WTC11 (cell line): ENCODE results near the gene CARHSP1. TPM values are rescaled to one million over a fixed set of nuclear protein-coding genes. Genes with fewer than 3 reads are reported as not detected.

Experiments used
- ATAC-seq: fragments of 200-7000 bp; cut with Tn5 transposase; 2 replicates; pipeline ENCODE4 v1.10.0; 2021; ENCODE audit warnings: mild to moderate bottlenecking, moderate library complexity
- CTCF ChIA-PET: fragments of 300-600 bp; sonication (Branson Sonifier 250); formaldehyde crosslinking; loops from one replicate; lab custom pipeline; 2021; ENCODE audit warnings: antibody characterized with exemption; lab: Charles Lee
- POLR2A ChIA-PET: fragments of 350-600 bp; sonication (Branson Sonifier 250); formaldehyde crosslinking; loops from one replicate; lab custom pipeline; 2021; ENCODE audit warnings: antibody characterized with exemption; lab: Charles Lee
- DNase-seq: peaks from one replicate; pipeline ENCODE4 v3.0.0; 2021; ENCODE audit warnings: low spot score
- H3K27ac Mint-ChIP-seq: 2 replicates; pipeline ENCODE4 v1.8.0; 2021; ENCODE audit warnings: mixed read lengths
- H3K27me3 Mint-ChIP-seq: 2 replicates; pipeline ENCODE4 v1.8.0; 2021; ENCODE audit warnings: low read depth, mild to moderate bottlenecking, moderate library complexity, mixed read lengths
- H3K36me3 Mint-ChIP-seq: 2 replicates; pipeline ENCODE4 v1.8.0; 2021; ENCODE audit warnings: mixed read lengths
- H3K4me1 Mint-ChIP-seq: 2 replicates; pipeline ENCODE4 v1.8.0; 2022; ENCODE audit warnings: mixed read lengths
- H3K4me3 Mint-ChIP-seq: 2 replicates; pipeline ENCODE4 v1.8.0; 2021; ENCODE audit warnings: mild to moderate bottlenecking, moderate library complexity, mixed read lengths
- H3K9me3 Mint-ChIP-seq: 2 replicates; pipeline ENCODE4 v1.8.0; 2021; ENCODE audit warnings: mixed read lengths
- CREB1 ChIP-seq: sonication (generic); formaldehyde crosslinking; IDR thresholded peaks from 2 replicates; pipeline ENCODE4 v1.8.0; 2023; ENCODE audit warnings: mild to moderate bottlenecking, missing genetic modification reagents
- FOXK1 ChIP-seq: sonication (generic); formaldehyde crosslinking; IDR thresholded peaks from 2 replicates; pipeline ENCODE4 v1.8.0; 2022; ENCODE audit warnings: mild to moderate bottlenecking, moderate library complexity, missing genetic modification reagents
- IRF2 ChIP-seq: sonication (generic); formaldehyde crosslinking; IDR thresholded peaks from 2 replicates; pipeline ENCODE4 v1.8.0; 2022; ENCODE audit warnings: low read depth, missing genetic modification reagents, borderline replicate concordance
- JAZF1 ChIP-seq: fragments of 250-450 bp; sonication (Bioruptor Pico); IDR thresholded peaks from 2 replicates; pipeline ENCODE4 v1.9.0; 2021; ENCODE audit warnings: moderate library complexity, mild to moderate bottlenecking, inconsistent platforms
- NFATC4 ChIP-seq: fragments of 250-450 bp; sonication (Bioruptor Pico); IDR thresholded peaks from 2 replicates; pipeline ENCODE4 v1.9.0; 2021; ENCODE audit warnings: mild to moderate bottlenecking
- NR2C2 ChIP-seq: sonication (generic); formaldehyde crosslinking; IDR thresholded peaks from 2 replicates; pipeline ENCODE4 v1.8.0; 2022; ENCODE audit warnings: mild to moderate bottlenecking, missing genetic modification reagents
- TEAD1 ChIP-seq: sonication (generic); formaldehyde crosslinking; IDR thresholded peaks from 2 replicates; pipeline ENCODE4 v1.8.0; 2022; ENCODE audit warnings: mild to moderate bottlenecking, missing genetic modification reagents
- TP53 ChIP-seq: sonication (generic); formaldehyde crosslinking; IDR thresholded peaks from 2 replicates; pipeline ENCODE4 v1.8.1; 2023; ENCODE audit warnings: mild to moderate bottlenecking, missing genetic modification reagents
- ZNF138 ChIP-seq: sonication (generic); formaldehyde crosslinking; conservative IDR thresholded peaks from 2 replicates; pipeline ENCODE4 v1.8.1; 2022; ENCODE audit warnings: mild to moderate bottlenecking, moderate library complexity, missing genetic modification reagents
- ZNF232 ChIP-seq: sonication (generic); formaldehyde crosslinking; IDR thresholded peaks from 2 replicates; pipeline ENCODE4 v1.8.0; 2022; ENCODE audit warnings: mild to moderate bottlenecking, missing genetic modification reagents
- ZNF396 ChIP-seq: fragments of 250-450 bp; sonication (Bioruptor Pico); IDR thresholded peaks from 2 replicates; pipeline ENCODE4 v1.8.0; 2021; ENCODE audit warnings: mild to moderate bottlenecking, moderate library complexity, borderline replicate concordance
- total RNA-seq: library from RNA; stranded (reverse); gene quantifications from 3 replicates; pipeline ENCODE4 v1.2.3, GENCODE V29; 2021
- TF ChIP-seq, protein P1 (sequence below): sonication (generic); formaldehyde crosslinking; IDR thresholded peaks from 2 replicates; pipeline ENCODE4 v1.8.1; 2023; ENCODE audit warnings: mild to moderate bottlenecking, missing genetic modification reagents
- TF ChIP-seq, protein P2 (sequence below): sonication (generic); formaldehyde crosslinking; IDR thresholded peaks from 2 replicates; pipeline ENCODE4 v1.8.1; 2022; ENCODE audit warnings: low read depth, missing genetic modification reagents, borderline replicate concordance
- TF ChIP-seq, protein P3 (sequence below): fragments of 250-450 bp; sonication (Bioruptor Pico); IDR thresholded peaks from 2 replicates; pipeline ENCODE4 v1.9.0; 2021; ENCODE audit warnings: mild to moderate bottlenecking
- TF ChIP-seq, protein P4 (sequence below): sonication (generic); formaldehyde crosslinking; IDR thresholded peaks from 2 replicates; pipeline ENCODE4 v1.8.1; 2023; ENCODE audit warnings: mild to moderate bottlenecking, missing genetic modification reagents, moderate library complexity
- TF ChIP-seq, protein P5 (sequence below): sonication (generic); formaldehyde crosslinking; IDR thresholded peaks from 2 replicates; pipeline ENCODE4 v1.8.1; 2023; ENCODE audit warnings: mild to moderate bottlenecking, missing genetic modification reagents
- TF ChIP-seq, protein P6 (sequence below): sonication (generic); formaldehyde crosslinking; IDR thresholded peaks from 2 replicates; pipeline ENCODE4 v1.8.0; 2023; ENCODE audit warnings: missing genetic modification reagents
- TF ChIP-seq, protein P7 (sequence below): sonication (generic); formaldehyde crosslinking; IDR thresholded peaks from 2 replicates; pipeline ENCODE4 v1.8.0; 2022; ENCODE audit warnings: mild to moderate bottlenecking, missing genetic modification reagents
- TF ChIP-seq, protein P8 (sequence below): sonication (generic); formaldehyde crosslinking; IDR thresholded peaks from 2 replicates; pipeline ENCODE4 v1.8.0; 2023; ENCODE audit warnings: mild to moderate bottlenecking, missing genetic modification reagents
- TF ChIP-seq, protein P9 (sequence below): sonication (generic); formaldehyde crosslinking; IDR thresholded peaks from 2 replicates; pipeline ENCODE4 v1.8.0; 2022; ENCODE audit warnings: mild to moderate bottlenecking, missing genetic modification reagents

Gene CARHSP1
- total RNA-seq, 1 experiment from 2014 or later, result 261 TPM

DNA sequence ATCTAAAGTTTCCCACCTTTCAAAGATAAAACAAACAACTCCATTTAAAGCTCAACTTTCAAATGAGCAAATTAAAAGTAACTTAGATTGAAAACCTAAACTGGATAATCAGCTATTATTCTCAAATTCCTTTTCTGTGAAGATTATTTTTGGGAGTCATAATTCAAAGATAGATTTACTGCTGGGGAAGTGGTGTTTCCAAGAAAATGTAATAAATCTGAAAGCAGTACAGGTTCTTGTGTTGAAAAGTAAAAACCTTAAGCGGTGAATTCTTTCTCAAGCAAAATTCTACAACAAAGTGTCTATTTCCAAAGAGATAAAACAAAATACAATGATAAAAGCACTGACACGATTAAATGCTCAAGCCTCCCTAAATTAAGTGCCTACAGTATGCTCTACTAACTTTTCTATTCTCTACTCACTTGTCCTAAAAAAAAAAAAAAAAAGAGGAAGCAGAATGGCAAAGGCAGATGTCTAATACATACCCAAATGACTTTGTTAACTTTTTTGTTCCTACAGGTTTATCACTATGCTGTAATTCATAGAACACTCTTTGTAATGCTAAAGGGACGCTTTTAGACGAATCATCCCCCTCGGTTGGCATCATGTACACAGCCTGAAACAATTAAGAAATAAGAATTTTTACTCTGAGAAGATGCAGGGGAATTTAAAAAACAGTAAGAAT, 47.9 kb upstream of the CARHSP1 start:
- Mint-ChIP-seq H3K9me3 (no peaks in the 10 kb centered on the region), H3K36me3 (peaks cover 93% of the 10 kb centered on the region), H3K27me3 (no peaks in the 10 kb centered on the region), H3K4me1 (peaks cover 10% of the 10 kb centered on the region), H3K4me3 (no peak overlapping the region), H3K27ac (0 out of 2 replicates have a peak overlapping the region, but pooled peaks have one; percentile 33)
- ATAC-seq (no peak), DNase-seq (no peak)
- TF ChIP-seq, protein P1, sequence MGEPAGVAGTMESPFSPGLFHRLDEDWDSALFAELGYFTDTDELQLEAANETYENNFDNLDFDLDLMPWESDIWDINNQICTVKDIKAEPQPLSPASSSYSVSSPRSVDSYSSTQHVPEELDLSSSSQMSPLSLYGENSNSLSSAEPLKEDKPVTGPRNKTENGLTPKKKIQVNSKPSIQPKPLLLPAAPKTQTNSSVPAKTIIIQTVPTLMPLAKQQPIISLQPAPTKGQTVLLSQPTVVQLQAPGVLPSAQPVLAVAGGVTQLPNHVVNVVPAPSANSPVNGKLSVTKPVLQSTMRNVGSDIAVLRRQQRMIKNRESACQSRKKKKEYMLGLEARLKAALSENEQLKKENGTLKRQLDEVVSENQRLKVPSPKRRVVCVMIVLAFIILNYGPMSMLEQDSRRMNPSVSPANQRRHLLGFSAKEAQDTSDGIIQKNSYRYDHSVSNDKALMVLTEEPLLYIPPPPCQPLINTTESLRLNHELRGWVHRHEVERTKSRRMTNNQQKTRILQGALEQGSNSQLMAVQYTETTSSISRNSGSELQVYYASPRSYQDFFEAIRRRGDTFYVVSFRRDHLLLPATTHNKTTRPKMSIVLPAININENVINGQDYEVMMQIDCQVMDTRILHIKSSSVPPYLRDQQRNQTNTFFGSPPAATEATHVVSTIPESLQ (CRISPR knock-in tag), result no peak
- TF ChIP-seq, protein P2, sequence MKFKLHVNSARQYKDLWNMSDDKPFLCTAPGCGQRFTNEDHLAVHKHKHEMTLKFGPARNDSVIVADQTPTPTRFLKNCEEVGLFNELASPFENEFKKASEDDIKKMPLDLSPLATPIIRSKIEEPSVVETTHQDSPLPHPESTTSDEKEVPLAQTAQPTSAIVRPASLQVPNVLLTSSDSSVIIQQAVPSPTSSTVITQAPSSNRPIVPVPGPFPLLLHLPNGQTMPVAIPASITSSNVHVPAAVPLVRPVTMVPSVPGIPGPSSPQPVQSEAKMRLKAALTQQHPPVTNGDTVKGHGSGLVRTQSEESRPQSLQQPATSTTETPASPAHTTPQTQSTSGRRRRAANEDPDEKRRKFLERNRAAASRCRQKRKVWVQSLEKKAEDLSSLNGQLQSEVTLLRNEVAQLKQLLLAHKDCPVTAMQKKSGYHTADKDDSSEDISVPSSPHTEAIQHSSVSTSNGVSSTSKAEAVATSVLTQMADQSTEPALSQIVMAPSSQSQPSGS (CRISPR knock-in tag), result no peak
- no peak for TF ChIP-seq NFATC4 (CRISPR knock-in tag)
- no peak for TF ChIP-seq JAZF1
- TF ChIP-seq, protein P3, sequence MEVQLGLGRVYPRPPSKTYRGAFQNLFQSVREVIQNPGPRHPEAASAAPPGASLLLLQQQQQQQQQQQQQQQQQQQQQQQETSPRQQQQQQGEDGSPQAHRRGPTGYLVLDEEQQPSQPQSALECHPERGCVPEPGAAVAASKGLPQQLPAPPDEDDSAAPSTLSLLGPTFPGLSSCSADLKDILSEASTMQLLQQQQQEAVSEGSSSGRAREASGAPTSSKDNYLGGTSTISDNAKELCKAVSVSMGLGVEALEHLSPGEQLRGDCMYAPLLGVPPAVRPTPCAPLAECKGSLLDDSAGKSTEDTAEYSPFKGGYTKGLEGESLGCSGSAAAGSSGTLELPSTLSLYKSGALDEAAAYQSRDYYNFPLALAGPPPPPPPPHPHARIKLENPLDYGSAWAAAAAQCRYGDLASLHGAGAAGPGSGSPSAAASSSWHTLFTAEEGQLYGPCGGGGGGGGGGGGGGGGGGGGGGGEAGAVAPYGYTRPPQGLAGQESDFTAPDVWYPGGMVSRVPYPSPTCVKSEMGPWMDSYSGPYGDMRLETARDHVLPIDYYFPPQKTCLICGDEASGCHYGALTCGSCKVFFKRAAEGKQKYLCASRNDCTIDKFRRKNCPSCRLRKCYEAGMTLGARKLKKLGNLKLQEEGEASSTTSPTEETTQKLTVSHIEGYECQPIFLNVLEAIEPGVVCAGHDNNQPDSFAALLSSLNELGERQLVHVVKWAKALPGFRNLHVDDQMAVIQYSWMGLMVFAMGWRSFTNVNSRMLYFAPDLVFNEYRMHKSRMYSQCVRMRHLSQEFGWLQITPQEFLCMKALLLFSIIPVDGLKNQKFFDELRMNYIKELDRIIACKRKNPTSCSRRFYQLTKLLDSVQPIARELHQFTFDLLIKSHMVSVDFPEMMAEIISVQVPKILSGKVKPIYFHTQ (CRISPR knock-in tag), result no peak
- TF ChIP-seq, protein P4, sequence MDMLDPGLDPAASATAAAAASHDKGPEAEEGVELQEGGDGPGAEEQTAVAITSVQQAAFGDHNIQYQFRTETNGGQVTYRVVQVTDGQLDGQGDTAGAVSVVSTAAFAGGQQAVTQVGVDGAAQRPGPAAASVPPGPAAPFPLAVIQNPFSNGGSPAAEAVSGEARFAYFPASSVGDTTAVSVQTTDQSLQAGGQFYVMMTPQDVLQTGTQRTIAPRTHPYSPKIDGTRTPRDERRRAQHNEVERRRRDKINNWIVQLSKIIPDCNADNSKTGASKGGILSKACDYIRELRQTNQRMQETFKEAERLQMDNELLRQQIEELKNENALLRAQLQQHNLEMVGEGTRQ (CRISPR knock-in tag), result no peak
- TF ChIP-seq, protein P5, sequence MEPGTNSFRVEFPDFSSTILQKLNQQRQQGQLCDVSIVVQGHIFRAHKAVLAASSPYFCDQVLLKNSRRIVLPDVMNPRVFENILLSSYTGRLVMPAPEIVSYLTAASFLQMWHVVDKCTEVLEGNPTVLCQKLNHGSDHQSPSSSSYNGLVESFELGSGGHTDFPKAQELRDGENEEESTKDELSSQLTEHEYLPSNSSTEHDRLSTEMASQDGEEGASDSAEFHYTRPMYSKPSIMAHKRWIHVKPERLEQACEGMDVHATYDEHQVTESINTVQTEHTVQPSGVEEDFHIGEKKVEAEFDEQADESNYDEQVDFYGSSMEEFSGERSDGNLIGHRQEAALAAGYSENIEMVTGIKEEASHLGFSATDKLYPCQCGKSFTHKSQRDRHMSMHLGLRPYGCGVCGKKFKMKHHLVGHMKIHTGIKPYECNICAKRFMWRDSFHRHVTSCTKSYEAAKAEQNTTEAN (CRISPR knock-in tag), result no peak
- TF ChIP-seq CREB1, result no peak
- TF ChIP-seq ZNF232, result no peak
- TF ChIP-seq, protein P6, sequence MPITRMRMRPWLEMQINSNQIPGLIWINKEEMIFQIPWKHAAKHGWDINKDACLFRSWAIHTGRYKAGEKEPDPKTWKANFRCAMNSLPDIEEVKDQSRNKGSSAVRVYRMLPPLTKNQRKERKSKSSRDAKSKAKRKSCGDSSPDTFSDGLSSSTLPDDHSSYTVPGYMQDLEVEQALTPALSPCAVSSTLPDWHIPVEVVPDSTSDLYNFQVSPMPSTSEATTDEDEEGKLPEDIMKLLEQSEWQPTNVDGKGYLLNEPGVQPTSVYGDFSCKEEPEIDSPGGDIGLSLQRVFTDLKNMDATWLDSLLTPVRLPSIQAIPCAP (CRISPR knock-in tag), result no peak
- no peak for TF ChIP-seq TP53 (CRISPR knock-in tag)
- TF ChIP-seq NR2C2 (CRISPR knock-in tag), result no peak
- TF ChIP-seq ZNF138 (CRISPR knock-in tag), result no peak
- TF ChIP-seq TEAD1 (CRISPR knock-in tag), result no peak
- TF ChIP-seq, protein P7, sequence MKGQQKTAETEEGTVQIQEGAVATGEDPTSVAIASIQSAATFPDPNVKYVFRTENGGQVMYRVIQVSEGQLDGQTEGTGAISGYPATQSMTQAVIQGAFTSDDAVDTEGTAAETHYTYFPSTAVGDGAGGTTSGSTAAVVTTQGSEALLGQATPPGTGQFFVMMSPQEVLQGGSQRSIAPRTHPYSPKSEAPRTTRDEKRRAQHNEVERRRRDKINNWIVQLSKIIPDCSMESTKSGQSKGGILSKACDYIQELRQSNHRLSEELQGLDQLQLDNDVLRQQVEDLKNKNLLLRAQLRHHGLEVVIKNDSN (CRISPR knock-in tag), result no peak
- TF ChIP-seq, protein P8, sequence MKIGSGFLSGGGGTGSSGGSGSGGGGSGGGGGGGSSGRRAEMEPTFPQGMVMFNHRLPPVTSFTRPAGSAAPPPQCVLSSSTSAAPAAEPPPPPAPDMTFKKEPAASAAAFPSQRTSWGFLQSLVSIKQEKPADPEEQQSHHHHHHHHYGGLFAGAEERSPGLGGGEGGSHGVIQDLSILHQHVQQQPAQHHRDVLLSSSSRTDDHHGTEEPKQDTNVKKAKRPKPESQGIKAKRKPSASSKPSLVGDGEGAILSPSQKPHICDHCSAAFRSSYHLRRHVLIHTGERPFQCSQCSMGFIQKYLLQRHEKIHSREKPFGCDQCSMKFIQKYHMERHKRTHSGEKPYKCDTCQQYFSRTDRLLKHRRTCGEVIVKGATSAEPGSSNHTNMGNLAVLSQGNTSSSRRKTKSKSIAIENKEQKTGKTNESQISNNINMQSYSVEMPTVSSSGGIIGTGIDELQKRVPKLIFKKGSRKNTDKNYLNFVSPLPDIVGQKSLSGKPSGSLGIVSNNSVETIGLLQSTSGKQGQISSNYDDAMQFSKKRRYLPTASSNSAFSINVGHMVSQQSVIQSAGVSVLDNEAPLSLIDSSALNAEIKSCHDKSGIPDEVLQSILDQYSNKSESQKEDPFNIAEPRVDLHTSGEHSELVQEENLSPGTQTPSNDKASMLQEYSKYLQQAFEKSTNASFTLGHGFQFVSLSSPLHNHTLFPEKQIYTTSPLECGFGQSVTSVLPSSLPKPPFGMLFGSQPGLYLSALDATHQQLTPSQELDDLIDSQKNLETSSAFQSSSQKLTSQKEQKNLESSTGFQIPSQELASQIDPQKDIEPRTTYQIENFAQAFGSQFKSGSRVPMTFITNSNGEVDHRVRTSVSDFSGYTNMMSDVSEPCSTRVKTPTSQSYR (CRISPR knock-in tag), result no peak
- no peak for TF ChIP-seq IRF2 (CRISPR knock-in tag)
- TF ChIP-seq ZNF396, result no peak
- no peak for TF ChIP-seq FOXK1 (CRISPR knock-in tag)
- TF ChIP-seq, protein P9, sequence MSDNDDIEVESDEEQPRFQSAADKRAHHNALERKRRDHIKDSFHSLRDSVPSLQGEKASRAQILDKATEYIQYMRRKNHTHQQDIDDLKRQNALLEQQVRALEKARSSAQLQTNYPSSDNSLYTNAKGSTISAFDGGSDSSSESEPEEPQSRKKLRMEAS, result no peak
- POLR2A ChIA-PET, result no interaction called here
- CTCF ChIA-PET, result no interaction called here
